ENCODE measurements around the gene UBFD1. TPM values are rescaled to one million over a fixed set of nuclear protein-coding genes. Genes with fewer than 3 reads are reported as not detected.
"Not testable (repeated sequence)": the region's sequence is repeated elsewhere in the genome, so short reads cannot be mapped to it uniquely, and the experiment has no call there.

Gene UBFD1
- total and polyA plus RNA-seq, 4 donors: 8.5 to 61.4 (median 31.4) TPM

DNA sequence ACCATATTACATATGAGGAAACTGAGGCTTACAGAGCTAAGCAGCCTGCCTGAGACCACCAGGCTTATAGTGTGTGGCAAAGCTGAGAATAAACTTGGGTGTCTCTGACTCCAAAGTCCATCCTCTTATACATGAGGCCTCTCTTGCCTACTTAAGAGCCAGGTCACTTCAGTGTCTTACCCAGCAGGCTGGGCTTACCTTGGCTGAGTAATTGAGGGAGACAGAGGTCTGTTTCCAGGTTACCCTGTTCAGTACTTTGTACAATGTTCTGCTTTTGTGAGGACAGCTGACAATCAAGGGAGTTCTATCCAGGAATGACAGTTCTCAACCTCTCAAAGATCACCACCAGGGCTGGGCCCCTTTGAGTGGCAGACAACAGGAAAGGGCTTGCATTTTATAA lies 24.2 kb downstream of the UBFD1 start:
- no peak overlapping the region for H3K9ac ChIP-seq (ENCODE audit: insufficient read depth in 1 of 2, low read length in 2 of 2)
- no peaks in the 10 kb centered on the region for H3K27me3 ChIP-seq (ENCODE audit: control insufficient read depth in 3 of 3, insufficient read depth in 3 of 3, low read length in 2 of 3)
- DNase-seq (no peak), ATAC-seq (ENCODE audit: insufficient read depth, low FRiP score) (no peak)
- H3K27ac ChIP-seq (ENCODE audit: low read depth in 1 of 2, low read length in 1 of 2): no peak overlapping the region
- no peak overlapping the region for H3K4me3 ChIP-seq
- H3K4me1 ChIP-seq (ENCODE audit: control insufficient read depth in 5 of 5, insufficient read depth in 5 of 5, low read length in 5 of 5): peaks cover 0 to 4% (median 0%) of the 10 kb centered on the region in 5 donors
- H3K9me3 ChIP-seq (ENCODE audit: control insufficient read depth in 4 of 4, insufficient read depth in 3 of 4, low read length in 3 of 4): peaks cover 0 to 2% (median 0%) of the 10 kb centered on the region in 4 donors
- TF ChIP-seq, protein P1, sequence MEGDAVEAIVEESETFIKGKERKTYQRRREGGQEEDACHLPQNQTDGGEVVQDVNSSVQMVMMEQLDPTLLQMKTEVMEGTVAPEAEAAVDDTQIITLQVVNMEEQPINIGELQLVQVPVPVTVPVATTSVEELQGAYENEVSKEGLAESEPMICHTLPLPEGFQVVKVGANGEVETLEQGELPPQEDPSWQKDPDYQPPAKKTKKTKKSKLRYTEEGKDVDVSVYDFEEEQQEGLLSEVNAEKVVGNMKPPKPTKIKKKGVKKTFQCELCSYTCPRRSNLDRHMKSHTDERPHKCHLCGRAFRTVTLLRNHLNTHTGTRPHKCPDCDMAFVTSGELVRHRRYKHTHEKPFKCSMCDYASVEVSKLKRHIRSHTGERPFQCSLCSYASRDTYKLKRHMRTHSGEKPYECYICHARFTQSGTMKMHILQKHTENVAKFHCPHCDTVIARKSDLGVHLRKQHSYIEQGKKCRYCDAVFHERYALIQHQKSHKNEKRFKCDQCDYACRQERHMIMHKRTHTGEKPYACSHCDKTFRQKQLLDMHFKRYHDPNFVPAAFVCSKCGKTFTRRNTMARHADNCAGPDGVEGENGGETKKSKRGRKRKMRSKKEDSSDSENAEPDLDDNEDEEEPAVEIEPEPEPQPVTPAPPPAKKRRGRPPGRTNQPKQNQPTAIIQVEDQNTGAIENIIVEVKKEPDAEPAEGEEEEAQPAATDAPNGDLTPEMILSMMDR (IDR thresholded peaks at IDR 0.05; ENCODE audit: control extremely low read depth, extremely low read depth): no peak
- H3K36me3 ChIP-seq (ENCODE audit: control insufficient read depth in 4 of 4, insufficient read depth in 4 of 4, low read length in 4 of 4): peaks cover 16 to 37% (median 25%) of the 10 kb centered on the region in 4 donors

DNA sequence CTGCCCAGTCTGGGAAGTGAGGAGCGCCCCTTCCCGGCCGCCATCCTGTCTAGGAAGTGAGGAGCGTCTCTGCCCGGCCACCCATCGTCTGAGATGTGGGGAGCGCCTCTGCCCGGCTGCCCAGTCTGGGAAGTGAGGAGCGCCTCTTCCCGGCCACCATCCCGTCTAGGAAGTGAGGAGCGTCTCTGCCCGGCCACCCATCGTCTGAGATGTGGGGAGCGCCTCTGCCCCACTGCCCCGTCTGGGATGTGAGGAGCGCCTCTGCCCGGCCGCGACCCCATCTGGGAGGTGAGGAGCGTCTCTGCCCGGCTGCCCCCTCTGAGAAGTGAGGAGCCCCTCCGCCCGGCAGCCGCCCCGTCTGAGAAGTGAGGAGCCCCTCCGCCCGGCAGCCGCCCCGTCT lies 25.7 kb downstream of the UBFD1 start:
- DNase-seq; H3K27me3 ChIP-seq (ENCODE audit: control insufficient read depth in 3 of 3, insufficient read depth in 3 of 3, low read length in 2 of 3); H3K4me1 ChIP-seq (ENCODE audit: control insufficient read depth in 5 of 5, insufficient read depth in 5 of 5, low read length in 5 of 5); H3K4me3 ChIP-seq; H3K9me3 ChIP-seq (ENCODE audit: control insufficient read depth in 4 of 4, insufficient read depth in 3 of 4, low read length in 3 of 4); H3K9ac ChIP-seq (ENCODE audit: insufficient read depth in 1 of 2, low read length in 2 of 2); H3K27ac ChIP-seq (ENCODE audit: low read depth in 1 of 2, low read length in 1 of 2); ATAC-seq (ENCODE audit: insufficient read depth, low FRiP score): not testable (repeated sequence)
- H3K36me3 ChIP-seq (ENCODE audit: control insufficient read depth in 4 of 4, insufficient read depth in 4 of 4, low read length in 4 of 4): peaks cover 16 to 42% (median 29%) of the 10 kb centered on the region in 4 donors
- 96 to 97% methylated on average over 17 to 30 of the region's 30 CpGs for WGBS, 2 donors

DNA sequence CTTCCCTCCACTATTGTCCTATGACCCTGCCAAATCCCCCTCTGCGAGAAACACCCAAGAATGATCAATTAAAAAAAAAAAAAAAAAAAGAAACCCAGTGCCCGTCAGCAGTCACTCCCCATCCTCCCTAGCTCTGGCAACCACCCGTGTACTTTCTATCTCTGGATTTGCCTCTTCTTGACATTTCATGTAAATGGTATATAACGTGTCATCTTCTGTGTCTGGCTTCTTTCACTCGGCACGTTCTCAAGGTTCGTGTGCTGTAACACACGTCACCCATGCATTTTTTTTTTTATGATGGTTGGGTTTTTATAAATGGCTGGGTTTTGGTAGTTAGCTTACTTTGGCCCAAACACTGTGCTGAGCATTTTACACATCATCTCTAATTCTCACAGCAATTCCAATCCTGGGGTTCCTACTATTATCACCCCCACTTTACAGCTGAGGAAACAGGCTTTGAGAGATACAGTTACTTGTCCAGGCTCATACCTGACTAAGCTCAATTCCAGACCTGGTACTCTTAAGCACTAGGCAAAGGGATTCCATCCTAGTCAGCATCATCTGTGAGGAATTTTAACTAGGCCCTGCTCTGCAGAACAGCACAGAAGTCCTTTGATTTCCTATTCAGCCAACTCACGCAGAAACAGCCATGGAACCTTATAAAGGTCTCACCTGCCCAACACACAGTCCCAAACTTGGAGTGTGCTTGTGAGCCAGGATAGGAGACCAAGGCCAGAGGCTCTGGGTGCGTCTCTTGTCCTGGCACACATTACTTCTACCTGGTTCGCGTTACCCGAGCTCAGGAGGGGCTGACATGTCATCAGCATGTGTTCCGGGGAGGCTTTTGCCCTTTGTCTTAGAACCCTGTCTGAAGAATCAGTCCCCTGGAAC lies 26.9 kb downstream of the UBFD1 start:
- Histone ChIP-seq H3K4me1 (ENCODE audit: control insufficient read depth in 5 of 5, insufficient read depth in 5 of 5, low read length in 5 of 5) (no peaks in the 10 kb centered on the region), H3K4me3 (no peak overlapping the region), H3K9ac (ENCODE audit: insufficient read depth in 1 of 2, low read length in 2 of 2) (no peak overlapping the region), H3K36me3 (ENCODE audit: control insufficient read depth in 4 of 4, insufficient read depth in 4 of 4, low read length in 4 of 4) (peaks cover 16 to 42% (median 26%) of the 10 kb centered on the region in 4 donors), H3K9me3 (ENCODE audit: control insufficient read depth in 4 of 4, insufficient read depth in 3 of 4, low read length in 3 of 4) (peaks cover 0 to 2% (median 0%) of the 10 kb centered on the region in 4 donors), H3K27me3 (ENCODE audit: control insufficient read depth in 3 of 3, insufficient read depth in 3 of 3, low read length in 2 of 3) (no peaks in the 10 kb centered on the region), H3K27ac (ENCODE audit: low read depth in 1 of 2, low read length in 1 of 2) (no peak overlapping the region)
- TF ChIP-seq, protein P1 (IDR thresholded peaks at IDR 0.05; ENCODE audit: control extremely low read depth, extremely low read depth): no peak
- ATAC-seq (ENCODE audit: insufficient read depth, low FRiP score) (no peak), DNase-seq (no peak)
- 92 to 93% methylated on average over 13 of the region's 14 CpGs for WGBS, 2 donors

DNA sequence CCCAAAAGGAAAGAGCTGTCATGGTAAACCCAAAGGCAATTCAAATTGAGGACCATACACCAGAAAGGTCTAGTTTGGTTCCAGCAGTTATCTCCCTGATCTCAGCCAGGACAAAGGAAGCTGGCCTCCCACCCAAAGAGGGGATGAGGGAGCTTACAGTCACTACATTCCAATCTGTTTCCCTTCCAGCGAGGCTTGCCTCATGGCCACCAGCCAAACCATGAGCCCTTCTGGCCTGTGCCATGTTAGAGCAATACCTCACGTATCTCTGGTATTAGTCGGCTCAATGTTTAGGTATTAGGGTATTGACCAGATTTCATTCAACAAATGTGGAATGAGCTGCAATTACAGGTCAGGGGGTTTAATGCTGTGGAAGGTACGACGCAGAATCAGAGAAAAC lies 30.2 kb downstream of the UBFD1 start:
- WGBS, 2 donors: 86 to 88% methylated on average over 5 of the region's 5 CpGs
- H3K4me1 ChIP-seq (ENCODE audit: control insufficient read depth in 5 of 5, insufficient read depth in 5 of 5, low read length in 5 of 5): no peaks in the 10 kb centered on the region

More for the DNA sequence above, 30.2 kb downstream of the UBFD1 start:
- H3K9ac ChIP-seq (ENCODE audit: insufficient read depth in 1 of 2, low read length in 2 of 2): no peak overlapping the region
- TF ChIP-seq, protein P1 (IDR thresholded peaks at IDR 0.05; ENCODE audit: control extremely low read depth, extremely low read depth): no peak
- no peaks in the 10 kb centered on the region for H3K27me3 ChIP-seq (ENCODE audit: control insufficient read depth in 3 of 3, insufficient read depth in 3 of 3, low read length in 2 of 3)
- H3K36me3 ChIP-seq (ENCODE audit: control insufficient read depth in 4 of 4, insufficient read depth in 4 of 4, low read length in 4 of 4): peaks cover 13 to 43% (median 37%) of the 10 kb centered on the region in 4 donors
- no peak for DNase-seq
- ATAC-seq (ENCODE audit: insufficient read depth, low FRiP score): no peak
- H3K9me3 ChIP-seq (ENCODE audit: control insufficient read depth in 4 of 4, insufficient read depth in 3 of 4, low read length in 3 of 4): peaks cover 0 to 2% (median 0%) of the 10 kb centered on the region in 4 donors
- no peak overlapping the region for H3K27ac ChIP-seq (ENCODE audit: low read depth in 1 of 2, low read length in 1 of 2)
- H3K4me3 ChIP-seq: no peak overlapping the region

Data from lung (tissue), 12 donors.